GM12872 (cell line): ENCODE measurements around the gene ANKIB1.

Experiments
- TF ChIP-seq, protein P1 (sequence below): IDR thresholded peaks from 3 replicates; pipeline ENCODE4 v1.5.1; 2011; ENCODE audit warnings: low read depth, mild to moderate bottlenecking, low read length, moderate library complexity; ENCODE audit not compliant: insufficient read depth

Gene ANKIB1

DNA sequence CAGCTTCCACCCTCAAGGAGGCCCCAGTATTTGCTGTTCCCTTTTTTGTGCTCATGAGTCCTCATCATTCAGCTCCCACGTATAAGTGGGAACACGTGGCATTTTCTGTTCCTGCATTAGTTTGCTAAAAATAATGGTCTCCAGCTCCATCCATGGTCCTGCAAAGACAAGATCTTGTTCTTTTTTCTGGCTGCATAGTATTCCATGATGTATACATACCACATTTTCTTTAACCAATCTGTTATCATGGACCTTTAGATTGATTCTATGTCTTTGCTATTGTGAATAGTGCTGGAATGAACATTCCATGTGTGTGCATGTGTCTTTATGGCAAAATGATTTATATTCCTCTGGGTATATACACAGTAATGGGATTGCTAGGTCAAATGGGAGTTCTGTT lies 17.0 kb upstream of the ANKIB1 start:
- TF ChIP-seq, protein P1, sequence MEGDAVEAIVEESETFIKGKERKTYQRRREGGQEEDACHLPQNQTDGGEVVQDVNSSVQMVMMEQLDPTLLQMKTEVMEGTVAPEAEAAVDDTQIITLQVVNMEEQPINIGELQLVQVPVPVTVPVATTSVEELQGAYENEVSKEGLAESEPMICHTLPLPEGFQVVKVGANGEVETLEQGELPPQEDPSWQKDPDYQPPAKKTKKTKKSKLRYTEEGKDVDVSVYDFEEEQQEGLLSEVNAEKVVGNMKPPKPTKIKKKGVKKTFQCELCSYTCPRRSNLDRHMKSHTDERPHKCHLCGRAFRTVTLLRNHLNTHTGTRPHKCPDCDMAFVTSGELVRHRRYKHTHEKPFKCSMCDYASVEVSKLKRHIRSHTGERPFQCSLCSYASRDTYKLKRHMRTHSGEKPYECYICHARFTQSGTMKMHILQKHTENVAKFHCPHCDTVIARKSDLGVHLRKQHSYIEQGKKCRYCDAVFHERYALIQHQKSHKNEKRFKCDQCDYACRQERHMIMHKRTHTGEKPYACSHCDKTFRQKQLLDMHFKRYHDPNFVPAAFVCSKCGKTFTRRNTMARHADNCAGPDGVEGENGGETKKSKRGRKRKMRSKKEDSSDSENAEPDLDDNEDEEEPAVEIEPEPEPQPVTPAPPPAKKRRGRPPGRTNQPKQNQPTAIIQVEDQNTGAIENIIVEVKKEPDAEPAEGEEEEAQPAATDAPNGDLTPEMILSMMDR = no peak

DNA sequence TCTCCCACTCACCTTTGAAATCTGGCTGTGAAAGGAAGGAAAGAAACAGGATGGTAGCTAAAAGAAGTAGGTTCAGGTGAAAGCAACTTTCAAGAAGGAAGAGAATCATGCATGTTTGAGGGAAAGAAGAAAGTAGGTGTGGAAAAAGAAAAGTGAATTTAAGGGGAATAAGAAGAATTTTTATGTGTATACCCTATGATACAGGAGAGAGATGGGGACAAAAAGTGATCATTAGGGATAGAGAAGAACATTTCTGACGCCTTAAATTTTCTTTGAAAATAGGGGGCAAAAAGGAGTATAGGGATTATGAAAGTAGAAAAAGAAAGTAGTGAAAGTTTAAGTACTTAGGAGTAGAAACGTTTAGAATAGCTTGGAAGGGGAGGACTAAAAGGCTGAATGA lies 15.2 kb upstream of the ANKIB1 start:
- TF ChIP-seq, protein P1 = no peak

DNA sequence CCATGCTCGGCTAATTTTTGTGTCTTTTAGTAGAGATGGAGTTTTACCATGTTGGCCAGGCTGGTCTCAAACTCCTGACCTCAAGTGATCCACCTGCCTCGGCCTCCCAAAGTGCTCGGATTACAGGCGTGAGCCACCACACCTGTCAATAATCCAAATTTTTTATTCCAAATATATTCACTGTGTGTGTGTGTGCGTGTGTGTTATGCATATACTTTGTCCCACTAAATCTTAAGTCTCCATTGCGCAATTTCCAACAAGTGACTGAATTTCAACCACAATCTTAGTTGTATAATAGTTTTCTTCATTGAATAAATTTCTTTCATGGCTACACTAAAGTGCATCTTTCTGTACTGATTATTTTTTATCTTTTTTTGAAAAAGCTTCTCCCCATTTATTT lies 2.8 kb upstream of the ANKIB1 start:
- TF ChIP-seq, protein P1 = no peak

DNA sequence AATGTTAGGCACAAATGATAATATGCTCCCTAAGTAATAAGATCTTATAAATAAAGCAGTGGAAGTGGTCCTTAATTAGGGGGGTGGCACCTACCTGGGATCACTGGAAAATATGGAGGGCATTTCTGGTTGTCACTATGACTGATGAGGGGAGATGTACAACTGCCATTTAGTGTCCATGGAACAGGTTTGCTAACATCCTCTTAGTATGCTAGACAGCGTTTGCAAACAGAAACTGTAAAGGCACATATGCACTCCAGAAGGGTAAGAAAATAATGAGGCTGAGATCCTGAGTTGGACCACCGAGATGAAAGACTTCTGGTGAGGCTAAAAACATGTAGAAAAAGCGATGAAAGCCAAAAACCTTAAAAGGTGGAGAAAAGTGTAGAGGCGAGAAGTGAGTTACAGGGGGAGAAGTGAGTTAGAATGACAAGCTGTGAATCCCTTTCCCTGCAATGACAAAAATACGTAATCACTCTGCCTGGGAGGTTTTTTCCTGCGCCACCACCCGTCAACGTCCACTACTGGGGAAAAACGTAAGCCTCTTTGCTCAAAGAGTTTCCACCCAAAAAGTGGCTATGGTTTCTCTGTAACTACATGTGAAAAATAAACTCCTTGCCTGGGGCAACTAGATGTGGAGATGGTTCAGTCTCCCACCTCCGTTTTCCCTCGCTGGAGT lies 827 bp upstream of the ANKIB1 start:
- TF ChIP-seq, protein P1 = no peak

DNA sequence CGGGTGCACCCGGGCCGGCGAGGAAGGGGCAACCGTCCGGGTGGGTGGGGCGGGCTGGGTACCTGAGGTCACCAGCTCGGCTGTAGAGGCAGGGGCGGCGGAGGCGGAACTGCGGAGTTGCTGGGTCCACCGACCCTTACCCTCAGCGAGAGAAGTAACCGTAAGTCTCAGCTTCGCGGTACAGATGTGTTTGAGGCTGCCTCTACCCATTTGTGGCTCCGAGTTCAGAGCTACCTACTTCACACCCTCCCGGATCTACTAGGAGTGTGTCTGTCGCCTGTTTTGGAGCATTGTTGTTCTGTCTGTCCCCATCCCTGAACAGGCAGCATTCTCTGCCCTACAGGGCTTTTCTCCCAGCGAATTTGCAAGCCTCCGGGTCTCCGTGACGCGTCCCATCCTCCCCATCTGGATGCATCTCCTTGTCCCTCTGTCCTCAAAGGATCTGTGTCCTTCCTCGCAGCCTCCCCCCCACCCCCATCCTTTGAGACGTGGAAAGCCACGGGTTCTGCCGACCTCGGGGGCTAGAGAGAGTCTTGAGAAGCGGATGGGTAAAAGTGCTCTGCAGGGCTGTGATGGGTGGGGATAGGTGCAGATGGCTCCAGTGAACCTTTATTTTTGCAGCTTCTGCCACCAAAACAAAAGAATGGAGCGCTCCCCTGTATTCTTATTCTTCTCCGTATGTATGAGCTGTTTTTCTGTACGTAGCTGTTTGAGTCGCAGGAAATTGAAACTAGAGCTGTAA lies 757 bp downstream of the ANKIB1 start:
- TF ChIP-seq, protein P1 = no peak

DNA sequence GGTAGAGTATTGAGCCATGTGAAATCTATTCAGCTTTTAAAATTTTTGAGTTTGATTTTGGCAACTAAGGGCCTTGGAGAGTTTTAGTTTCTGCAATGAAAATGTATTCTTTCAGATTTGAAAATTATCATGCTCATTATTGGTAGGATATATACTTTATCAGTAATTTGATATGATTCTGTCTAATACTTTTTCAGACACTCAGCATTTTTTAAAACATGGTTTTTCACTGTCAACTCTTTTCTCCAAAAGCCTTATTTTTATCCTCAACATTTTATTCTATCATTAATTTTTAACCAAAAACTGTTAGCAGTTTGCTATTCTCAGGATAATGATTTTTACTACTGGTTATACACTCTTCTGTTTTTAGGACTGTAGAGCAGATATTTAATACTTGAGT lies 4.8 kb downstream of the ANKIB1 start:
- TF ChIP-seq, protein P1 = no peak

DNA sequence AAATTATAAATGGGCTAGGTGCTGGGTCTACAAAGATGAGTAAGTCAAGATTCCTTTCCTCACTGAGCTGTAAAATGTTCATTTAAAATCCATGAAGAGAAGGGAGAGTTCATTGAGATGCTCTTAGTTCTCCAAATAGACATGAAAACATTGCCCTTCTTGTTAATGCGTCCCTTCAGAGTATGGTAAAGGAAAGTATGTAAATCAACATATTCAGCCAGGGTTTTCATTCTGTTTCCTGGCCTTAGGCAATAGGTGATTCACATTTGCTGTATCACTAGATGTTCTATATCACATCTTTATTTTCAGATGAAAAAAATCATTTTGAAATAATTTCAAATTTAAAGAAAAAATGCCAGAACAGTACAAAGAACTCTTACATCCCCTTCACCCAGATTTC lies 5.4 kb downstream of the ANKIB1 start:
- TF ChIP-seq, protein P1 = no peak
